Activated CD8-positive, alpha-beta T cell treated with anti-CD3 and anti-CD28 coated beads, Interleukin-2, amount 10 ng/mL, durations not matched to agents 7 days and 5 days (primary cell): ENCODE results near the gene ULK2. TPM values are rescaled to one million over a fixed set of nuclear protein-coding genes. Genes with fewer than 3 reads are reported as not detected.
A peak's percentile ranks its signal among the peaks of the same experiment; 100 is the strongest.
"Not testable (repeated sequence)": the region's sequence is repeated elsewhere in the genome, so short reads cannot be mapped to it uniquely, and the experiment has no call there.

ENCODE experiments used
- ATAC-seq: fragments of 150-1000 bp; cut with Tn5 transposase; one replicate; pipeline ENCODE4 v1.10.0; 2021; ENCODE audit warnings: moderate library complexity
- CTCF ChIA-PET: fragments of 350-600 bp; sonication (Branson Sonifier 250); formaldehyde crosslinking; loops from one replicate; lab custom pipeline; 2021; ENCODE audit warnings: antibody characterized with exemption; lab: Charles Lee
- POLR2A ChIA-PET: fragments of 350-600 bp; sonication (Branson Sonifier 250); formaldehyde crosslinking; loops from one replicate; lab custom pipeline; 2021; ENCODE audit warnings: antibody characterized with exemption; lab: Charles Lee
- DNase-seq: peaks from one replicate; pipeline ENCODE4 v3.0.0-alpha.2; 2020
- H3K27ac Mint-ChIP-seq: one replicate; pipeline ENCODE4 v1.8.0; 2021; ENCODE audit warnings: mild to moderate bottlenecking, mixed read lengths
- H3K27me3 Mint-ChIP-seq: one replicate; pipeline ENCODE4 v1.8.0; 2021; ENCODE audit warnings: low read depth, mixed read lengths
- H3K36me3 Mint-ChIP-seq: one replicate; pipeline ENCODE4 v1.8.0; 2021; ENCODE audit warnings: low read depth, mixed read lengths
- H3K4me1 Mint-ChIP-seq: one replicate; pipeline ENCODE4 v1.8.0; 2021; ENCODE audit warnings: low read depth, mixed read lengths
- H3K4me3 Mint-ChIP-seq: one replicate; pipeline ENCODE4 v1.8.0; 2021; ENCODE audit warnings: mild to moderate bottlenecking, mixed read lengths
- H3K9me3 Mint-ChIP-seq: one replicate; pipeline ENCODE4 v1.8.0; 2022; ENCODE audit warnings: mixed read lengths; ENCODE audit not compliant: insufficient read depth
- total RNA-seq, 2 experiments: library from RNA; stranded (reverse); gene quantifications; one replicate each; pipeline ENCODE4 v1.2.3, GENCODE V29; 2021

ULK2 gene
- total RNA-seq, 2 experiments from 2014 or later = 8.7 to 9.5 TPM

GRCh38 chr17:19890001-19890400 is 22.3 kb upstream of the ULK2 start:
- H3K27ac Mint-ChIP-seq, POLR2A ChIA-PET, H3K4me3 Mint-ChIP-seq, H3K9me3 Mint-ChIP-seq, CTCF ChIA-PET, ATAC-seq, H3K36me3 Mint-ChIP-seq, H3K4me1 Mint-ChIP-seq, DNase-seq, H3K27me3 Mint-ChIP-seq: not testable (repeated sequence)

- Mint-ChIP-seq H3K9me3 (no peaks in the 10 kb centered on the region), H3K4me1 (no peaks in the 10 kb centered on the region), H3K27me3 (no peaks in the 10 kb centered on the region), H3K36me3 (no peaks in the 10 kb centered on the region), H3K4me3 (no peak overlapping the region), H3K27ac (no peak overlapping the region)
- ChIA-PET CTCF (interaction anchor here (1.5 kb wide), 1 partner anchor 18 kb away, joined by 3 read pairs; no protein-coding TSS in a partner anchor), POLR2A (no interaction called here)
- DNase-seq (no peak), ATAC-seq (no peak)
These were observed 18.4 kb upstream of the ULK2 start for GRCh38 chr17:19886116-19886515.

DNA sequence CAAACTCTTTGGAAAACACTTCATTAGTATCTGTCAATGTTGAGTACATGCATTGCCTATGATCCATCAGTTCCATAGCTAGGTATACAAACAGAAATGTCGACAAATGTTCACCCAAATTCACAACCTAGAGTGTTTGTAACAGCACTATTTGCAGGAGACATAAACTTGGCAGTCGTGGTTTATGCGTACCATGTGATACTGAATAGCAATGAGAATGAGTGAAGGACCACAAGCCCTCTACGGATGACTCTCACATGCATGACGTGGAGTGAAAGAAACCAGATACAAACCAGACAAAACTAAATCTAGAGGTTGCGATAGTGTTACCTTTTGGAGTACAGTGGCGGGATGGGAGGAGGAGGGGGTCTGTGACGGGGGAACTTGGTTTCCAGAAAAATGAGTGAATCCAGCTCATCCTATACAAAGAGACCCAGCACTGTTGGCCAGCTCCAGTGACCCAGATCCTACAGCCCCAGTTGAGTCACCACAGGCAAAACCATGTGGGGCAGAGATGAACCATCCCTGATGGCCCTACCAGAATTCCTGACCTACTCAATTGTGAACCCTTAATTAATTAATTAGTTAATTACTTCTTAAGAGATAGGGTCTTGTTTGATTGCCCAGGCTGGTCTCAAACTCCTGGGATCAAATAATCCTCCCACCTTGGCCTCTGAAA is 15.9 kb upstream of the ULK2 start:
- Mint-ChIP-seq H3K9me3 (no peaks in the 10 kb centered on the region), H3K27ac (no peak overlapping the region), H3K36me3 (no peaks in the 10 kb centered on the region), H3K4me1 (peaks cover 3% of the 10 kb centered on the region), H3K27me3 (no peaks in the 10 kb centered on the region), H3K4me3 (no peak overlapping the region)
- no peak for DNase-seq
- no peak for ATAC-seq
- ChIA-PET POLR2A (no interaction called here), CTCF (no interaction called here)

DNA sequence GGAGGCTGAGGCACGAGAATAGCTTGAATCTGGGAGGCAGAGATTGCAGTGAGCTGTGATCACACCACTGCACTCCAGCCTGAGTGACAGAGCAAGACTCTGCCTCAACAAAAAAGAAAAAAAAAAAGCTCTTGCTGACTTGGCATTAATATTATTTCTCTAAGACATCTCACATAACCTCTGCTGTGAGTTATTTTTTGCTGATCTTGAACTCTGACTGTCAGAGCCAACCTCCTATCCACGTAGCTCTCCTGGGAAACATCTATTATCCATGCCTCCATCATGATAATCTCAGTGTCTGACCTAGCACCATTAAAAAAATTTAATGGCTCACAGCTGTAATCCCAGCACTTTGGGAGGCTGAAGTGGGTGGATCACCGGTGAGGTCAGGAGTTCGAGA is 12.7 kb upstream of the ULK2 start:
- ChIA-PET POLR2A (no interaction called here), CTCF (no interaction called here)
- DNase-seq (no peak), ATAC-seq (no peak)
- Mint-ChIP-seq H3K36me3 (no peaks in the 10 kb centered on the region), H3K27ac (no peak overlapping the region), H3K4me3 (no peak overlapping the region), H3K4me1 (peaks cover 31% of the 10 kb centered on the region), H3K9me3 (no peaks in the 10 kb centered on the region), H3K27me3 (no peaks in the 10 kb centered on the region)

- peak; percentile 24 for ATAC-seq
- ChIA-PET CTCF (no interaction called here), POLR2A (interaction anchor here (0.8 kb wide), 1 partner anchor 10 kb away, joined by 3 read pairs; the partner anchor contains the start of gene ULK2)
- peak overlapping the region; percentile 59 for H3K4me3 Mint-ChIP-seq
- no peaks in the 10 kb centered on the region for H3K9me3 Mint-ChIP-seq
- H3K27ac Mint-ChIP-seq = peak overlapping the region; percentile 87
- H3K4me1 Mint-ChIP-seq = peaks cover 37% of the 10 kb centered on the region
- DNase-seq = no peak
- no peaks in the 10 kb centered on the region for H3K36me3 Mint-ChIP-seq
- no peaks in the 10 kb centered on the region for H3K27me3 Mint-ChIP-seq
These were observed 9.7 kb upstream of the ULK2 start for GRCh38 chr17:19877364-19877945.

GRCh38 chr17:19876529-19877161 is 8.9 kb upstream of the ULK2 start:
- ATAC-seq = peak; percentile 88
- H3K9me3 Mint-ChIP-seq = no peaks in the 10 kb centered on the region
- DNase-seq = peak; percentile 79
- peak overlapping the region; percentile 87 for H3K27ac Mint-ChIP-seq
- ChIA-PET POLR2A (interaction anchor here (0.8 kb wide), 1 partner anchor 9 kb away, joined by 3 read pairs; the partner anchor contains the start of gene ULK2), CTCF (interaction anchor here (1.3 kb wide), 1 partner anchor 9 kb away, joined by 7 read pairs; the partner anchor contains the start of gene ULK2)
- H3K27me3 Mint-ChIP-seq = no peaks in the 10 kb centered on the region
- peaks cover 37% of the 10 kb centered on the region for H3K4me1 Mint-ChIP-seq
- no peaks in the 10 kb centered on the region for H3K36me3 Mint-ChIP-seq
- peak overlapping the region; percentile 59 for H3K4me3 Mint-ChIP-seq

DNA sequence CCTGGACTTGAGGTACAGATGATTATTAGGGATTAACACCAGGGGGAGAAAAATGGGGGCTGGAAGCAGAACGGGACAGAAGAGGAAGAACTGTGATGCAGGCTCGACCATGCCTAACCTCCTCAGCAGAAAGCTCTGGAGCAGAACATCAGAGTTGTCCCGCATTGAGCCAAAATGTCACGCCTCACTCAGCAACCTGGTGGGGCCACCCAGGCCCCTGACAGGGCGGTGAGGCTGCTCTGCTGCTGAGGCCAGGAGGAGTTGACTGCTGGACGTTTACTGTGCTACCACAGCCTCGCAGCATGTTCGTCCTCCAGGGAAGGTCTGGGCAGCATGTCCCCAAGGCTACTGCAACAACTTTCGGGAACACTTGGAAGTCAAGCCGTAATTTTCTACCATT is 6.5 kb upstream of the ULK2 start:
- no peaks in the 10 kb centered on the region for H3K27me3 Mint-ChIP-seq
- no peak overlapping the region for H3K4me3 Mint-ChIP-seq
- CTCF ChIA-PET = no interaction called here
- H3K27ac Mint-ChIP-seq = no peak overlapping the region
- ATAC-seq (no peak), DNase-seq (no peak)
- POLR2A ChIA-PET = no interaction called here
- no peaks in the 10 kb centered on the region for H3K9me3 Mint-ChIP-seq
- H3K4me1 Mint-ChIP-seq = peaks cover 37% of the 10 kb centered on the region
- H3K36me3 Mint-ChIP-seq = no peaks in the 10 kb centered on the region

GRCh38 chr17:19873346-19873745 is 5.6 kb upstream of the ULK2 start:
- Mint-ChIP-seq H3K4me3 (no peak overlapping the region), H3K27me3 (no peaks in the 10 kb centered on the region), H3K36me3 (no peaks in the 10 kb centered on the region), H3K4me1 (peaks cover 33% of the 10 kb centered on the region), H3K27ac (no peak overlapping the region), H3K9me3 (no peaks in the 10 kb centered on the region)
- ATAC-seq (no peak), DNase-seq (no peak)
- CTCF ChIA-PET = no interaction called here
- POLR2A ChIA-PET = no interaction called here

- DNase-seq = no peak
- no peaks in the 10 kb centered on the region for H3K27me3 Mint-ChIP-seq
- no peak for ATAC-seq
- no peaks in the 10 kb centered on the region for H3K9me3 Mint-ChIP-seq
- H3K36me3 Mint-ChIP-seq = peaks cover 1% of the 10 kb centered on the region
- H3K4me3 Mint-ChIP-seq = peak overlapping the region; percentile 38
- H3K4me1 Mint-ChIP-seq = peaks cover 16% of the 10 kb centered on the region
- ChIA-PET POLR2A (interaction anchor here (0.8 to 2.6 kb wide), 3 partner anchors 9 to 110 kb away, joined by 3 to 9 read pairs (median 5); partner anchors contain the start of gene AKAP10), CTCF (interaction anchor here (1.3 to 1.8 kb wide), 2 partner anchors 8 to 19 kb away, joined by 3 to 7 read pairs; no protein-coding TSS in a partner anchor)
- no peak overlapping the region for H3K27ac Mint-ChIP-seq
These were observed 301 bp upstream of the ULK2 start for GRCh38 chr17:19868079-19868395.

DNA sequence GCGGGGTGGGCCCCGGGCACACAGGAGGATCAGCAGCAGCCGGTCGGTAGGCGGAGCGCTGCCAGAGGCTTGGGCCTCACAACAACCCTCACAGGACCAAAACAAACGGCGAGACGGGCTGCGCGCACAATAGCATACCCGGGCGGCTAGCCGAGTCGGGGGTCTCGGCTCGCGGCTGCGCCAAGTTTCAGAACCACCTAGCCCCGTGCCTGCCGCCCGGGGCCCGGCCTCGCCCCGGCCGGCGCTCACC is 732 bp downstream of the ULK2 start:
- ChIA-PET POLR2A (interaction anchor here (0.6 to 2.6 kb wide), 3 partner anchors 57 to 413 kb away, joined by 3 to 9 read pairs (median 5); partner anchors contain the start of gene AKAP10), CTCF (interaction anchor here (0.6 to 1.8 kb wide), 4 partner anchors 8 to 1186 kb away, joined by 3 to 7 read pairs (median 4); no protein-coding TSS in a partner anchor)
- H3K4me1 Mint-ChIP-seq = peaks cover 16% of the 10 kb centered on the region
- H3K4me3 Mint-ChIP-seq = peak overlapping the region; percentile 83
- no peaks in the 10 kb centered on the region for H3K9me3 Mint-ChIP-seq
- peaks cover 1% of the 10 kb centered on the region for H3K36me3 Mint-ChIP-seq
- no peaks in the 10 kb centered on the region for H3K27me3 Mint-ChIP-seq
- ATAC-seq (peak; percentile 73), DNase-seq (peak; percentile 66)
- peak overlapping the region; percentile 74 for H3K27ac Mint-ChIP-seq

GRCh38 chr17:19865021-19865420 is 2.7 kb downstream of the ULK2 start:
- CTCF ChIA-PET = interaction anchor here (1.2 kb wide), 1 partner anchor 9 kb away, joined by 3 read pairs; no protein-coding TSS in a partner anchor
- no peak for DNase-seq
- no peak overlapping the region for H3K27ac Mint-ChIP-seq
- H3K36me3 Mint-ChIP-seq = peaks cover 1% of the 10 kb centered on the region
- no peak for ATAC-seq
- peaks cover 16% of the 10 kb centered on the region for H3K4me1 Mint-ChIP-seq
- no peak overlapping the region for H3K4me3 Mint-ChIP-seq
- H3K27me3 Mint-ChIP-seq = no peaks in the 10 kb centered on the region
- no peaks in the 10 kb centered on the region for H3K9me3 Mint-ChIP-seq
- POLR2A ChIA-PET = no interaction called here

GRCh38 chr17:19860647-19861177 is 7.0 kb downstream of the ULK2 start:
- ATAC-seq, DNase-seq, H3K4me1 Mint-ChIP-seq, H3K9me3 Mint-ChIP-seq, CTCF ChIA-PET, POLR2A ChIA-PET, H3K27me3 Mint-ChIP-seq, H3K36me3 Mint-ChIP-seq, H3K4me3 Mint-ChIP-seq, H3K27ac Mint-ChIP-seq: not testable (repeated sequence)
